Spleen (tissue), 11 donors: Measurements from ENCODE around the gene PRLH. TPM values are rescaled to one million over a fixed set of nuclear protein-coding genes. Genes with fewer than 3 reads are reported as not detected.

Experiments
- DNase-seq: peaks from one replicate; pipeline ENCODE4 v3.0.0-alpha.2; 2020
- H3K27ac ChIP-seq, 8 donors: fragments of 200-600 bp; sonication (generic) in 7 of 8; 1 replicate in 4 of 8; 2 replicates in 4 of 8; pipeline versions ENCODE4 v1.5.0 to v1.8.0; 2016 to 2021; ENCODE audit warnings: inconsistent platforms in 4 of 8, mild to moderate bottlenecking in 4 of 8, moderate library complexity in 1 of 8
- H3K27me3 ChIP-seq, 7 donors: fragments of 200-600 bp; sonication (generic) in 6 of 7; replicated peaks in 1 of 7; 1 replicate in 4 of 7; 2 replicates in 3 of 7; pipeline versions ENCODE4 v1.5.0 to v1.8.0; 2016 to 2021; ENCODE audit warnings: inconsistent platforms in 3 of 7, mild to moderate bottlenecking in 1 of 7
- H3K36me3 ChIP-seq, 6 donors: fragments of 200-600 bp; sonication (generic) in 5 of 6; 1 replicate in 4 of 6; 2 replicates in 2 of 6; pipeline versions ENCODE4 v1.5.0 to v1.8.0; 2016 to 2021; ENCODE audit warnings: inconsistent platforms in 2 of 6
- H3K4me1 ChIP-seq, 6 donors: fragments of 200-600 bp; sonication (generic) in 5 of 6; 1 replicate in 3 of 6; 2 replicates in 3 of 6; pipeline versions ENCODE4 v1.5.0 to v1.8.0; 2016 to 2021; ENCODE audit warnings: inconsistent platforms in 3 of 6
- H3K4me3 ChIP-seq, 8 donors: fragments of 200-600 bp; sonication (generic) in 7 of 8; 1 replicate in 4 of 8; 2 replicates in 4 of 8; pipeline versions ENCODE4 v1.5.0 to v1.8.0; 2016 to 2021; ENCODE audit warnings: inconsistent platforms in 4 of 8, mild to moderate bottlenecking in 4 of 8, moderate library complexity in 2 of 8
- H3K9me3 ChIP-seq, 8 donors: fragments of 200-600 bp; sonication (generic) in 7 of 8; 1 replicate in 4 of 8; 2 replicates in 4 of 8; pipeline versions ENCODE4 v1.5.0 to v1.8.0; 2016 to 2021; ENCODE audit warnings: inconsistent platforms in 4 of 8
- CTCF ChIP-seq, 11 experiments: fragments of 200-600 bp in 7 of 11; fragments of 450-650 bp in 4 of 11; sonication (generic) in 4 of 11; IDR thresholded peaks in 8 of 11; conservative IDR thresholded peaks in 3 of 11; 1 replicate in 7 of 11; 2 replicates in 4 of 11; pipeline versions ENCODE4 v1.4.0 to v1.8.0; 2016 to 2021; ENCODE audit warnings: antibody characterized with exemption in 11 of 11, inconsistent platforms in 4 of 11, mild to moderate bottlenecking in 1 of 11
- POLR2A ChIP-seq, 3 donors: fragments of 450-650 bp; IDR thresholded peaks; one replicate each; pipeline ENCODE4 v1.5.1; 2017; ENCODE audit warnings: antibody characterized with exemption in 3 of 3, mild to moderate bottlenecking in 1 of 3
- POLR2AphosphoS5 ChIP-seq, 3 donors: sonication (generic); formaldehyde crosslinking; IDR thresholded peaks; one replicate each; pipeline ENCODE4 v1.5.1; 2017; ENCODE audit warnings: antibody characterized with exemption in 3 of 3
- WGBS, 5 donors: extraction: QIAGEN DNeasy Blood & Tissue Kit in 3 of 5; methylation state at CpG; one replicate each; pipeline versions ENCODE4 v1.1.5 to v1.1.7; 2013 to 2018; 5-methylcytosine and 5-hydroxymethylcytosine counted together
- intact Hi-C: fragments of 100-400 bp; cut with DNase I; formaldehyde crosslinking; loops from one replicate; pipeline ENCODE4 v1.15.0; 2023; ENCODE audit warnings: low total_unique reads
- polyA plus RNA-seq, 3 donors: library from polyadenylated mRNA; stranded (reverse); fragments of 200-250 nt; gene quantifications; one replicate each; pipeline ENCODE4 v1.2.1, GENCODE V29; 2013
- total RNA-seq, 7 donors: library from RNA; depleted of rRNA in 3 of 7; stranded (reverse); fragments of >200 nt in 3 of 7; fragmentation: NEBNext Ultra II Directional in 4 of 7; extraction: Animal tissue kit (Norgen Biotek cat#: 25700) in 4 of 7; gene quantifications; one replicate each; pipeline versions ENCODE4 v1.1.0 to v1.2.1, GENCODE V29; 2016 to 2021
- donor health status: healthy with polysubstance abuse.
- donor health status: DM: no; HTN: no; CAD: no; lungs with moderate emphysema.
- donor health status: DM: no; HTN: no; CAD: no.
- donor health status: Bipolar disorder and iron deficiency.
- donor health status: healthy.
- donor health status: DM: no; HTN: no; CAD: no.
- donor health status: DM: yes; HTN: yes; CAD: no.

The PRLH gene
- total and polyA plus RNA-seq, 10 donors, result not detected

DNA sequence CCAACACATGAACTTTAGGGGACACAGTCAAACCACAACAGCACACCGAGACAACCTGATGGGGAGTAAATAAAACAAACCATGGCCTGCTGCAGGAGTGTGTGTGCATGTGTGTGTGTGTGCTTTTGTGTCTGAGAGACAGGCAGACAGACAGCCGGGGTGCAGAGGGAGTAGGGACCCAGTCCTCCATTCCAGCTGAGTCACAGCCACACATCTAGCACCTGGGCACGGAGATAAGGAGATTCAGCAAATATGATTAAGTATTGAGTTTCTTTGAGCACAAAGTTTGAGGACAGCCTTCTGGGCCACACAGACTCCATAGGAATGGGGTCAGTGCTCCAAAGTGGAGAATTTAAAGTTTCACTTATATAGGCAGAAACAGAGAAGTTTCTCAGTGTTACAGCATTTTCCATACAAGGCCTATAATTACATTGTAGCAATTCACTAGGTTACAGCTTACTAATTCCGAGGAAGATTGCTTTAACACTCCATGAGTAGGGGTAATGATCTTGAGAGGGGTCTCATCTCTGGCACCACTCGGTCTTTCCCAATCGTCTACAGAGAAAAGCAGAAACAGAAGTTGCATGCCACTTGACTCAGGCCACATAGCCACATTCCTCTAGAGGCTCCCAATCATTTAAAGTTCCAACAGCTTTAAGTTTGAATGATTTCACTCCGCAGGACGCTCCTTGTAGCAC lies 30.8 kb upstream of the PRLH start:
- Histone ChIP-seq H3K4me3 (no peak overlapping the region), H3K9me3 (no peaks in the 10 kb centered on the region), H3K4me1 (peaks cover 0 to 6% (median 1%) of the 10 kb centered on the region in 6 donors), H3K27ac (no peak overlapping the region), H3K27me3 (peaks cover 0 to 30% (median 0%) of the 10 kb centered on the region in 7 donors), H3K36me3 (no peaks in the 10 kb centered on the region)
- WGBS, 5 donors, result 81 to 89% (median 82%) methylated on average over 8 of the region's 8 CpGs
- DNase-seq, result peak; percentile 41
- intact Hi-C loops, result no loop called here
- no peak for TF ChIP-seq POLR2A (IDR thresholded peaks at IDR 0.05)
- no peak for TF ChIP-seq CTCF (IDR thresholded peaks at IDR 0.05 in 8 of 11, conservative IDR thresholded peaks at IDR 0.05 in 3 of 11)
- TF ChIP-seq POLR2AphosphoS5 (IDR thresholded peaks at IDR 0.05), result no peak

DNA sequence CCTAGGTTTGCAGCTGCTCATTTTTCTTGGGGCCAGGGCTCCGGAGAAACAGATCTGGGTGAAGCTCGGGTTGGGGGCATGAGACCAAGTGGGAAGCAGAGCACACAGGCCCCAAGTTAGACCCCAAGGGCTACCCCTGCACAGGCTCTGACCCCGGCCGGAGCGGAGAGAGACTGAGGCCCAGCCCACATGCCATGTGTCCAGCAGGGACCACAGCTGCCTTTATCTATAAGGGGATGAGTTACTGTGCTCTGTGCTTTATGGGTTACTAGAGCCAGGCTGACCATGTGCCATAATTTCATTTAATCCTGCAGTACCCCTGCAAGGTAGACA lies 30.3 kb upstream of the PRLH start:
- intact Hi-C loops, result no loop called here
- no peak for TF ChIP-seq POLR2AphosphoS5 (IDR thresholded peaks at IDR 0.05)
- TF ChIP-seq POLR2A (IDR thresholded peaks at IDR 0.05), result no peak
- no peak for TF ChIP-seq CTCF (IDR thresholded peaks at IDR 0.05 in 8 of 11, conservative IDR thresholded peaks at IDR 0.05 in 3 of 11)
- DNase-seq, result peak; percentile 22

GRCh38 chr2:237536617-237537016 lies 29.8 kb upstream of the PRLH start:
- intact Hi-C loops, result no loop called here
- Histone ChIP-seq H3K27ac (no peak overlapping the region), H3K9me3 (no peaks in the 10 kb centered on the region), H3K36me3 (no peaks in the 10 kb centered on the region), H3K4me1 (peaks cover 0 to 16% (median 3%) of the 10 kb centered on the region in 6 donors), H3K4me3 (no peak overlapping the region), H3K27me3 (peaks cover 0 to 30% (median 0%) of the 10 kb centered on the region in 7 donors)
- DNase-seq, result peak; percentile 62
- WGBS, 5 donors, result 83 to 96% (median 90%) methylated on average over 9 of the region's 9 CpGs
- TF ChIP-seq POLR2AphosphoS5 (IDR thresholded peaks at IDR 0.05) (no peak), POLR2A (IDR thresholded peaks at IDR 0.05) (no peak), CTCF (IDR thresholded peaks at IDR 0.05 in 8 of 11, conservative IDR thresholded peaks at IDR 0.05 in 3 of 11) (no peak)

More for the DNA sequence above, 30.3 kb upstream of the PRLH start:
- peaks cover 0 to 11% (median 3%) of the 10 kb centered on the region in 6 donors for H3K4me1 ChIP-seq
- no peak overlapping the region for H3K4me3 ChIP-seq
- no peaks in the 10 kb centered on the region for H3K9me3 ChIP-seq
- H3K27me3 ChIP-seq, result peaks cover 0 to 30% (median 0%) of the 10 kb centered on the region in 7 donors
- WGBS, 5 donors, result 76 to 100% (median 91%) methylated on average over 4 to 5 of the region's 5 CpGs
- no peak overlapping the region for H3K27ac ChIP-seq
- H3K36me3 ChIP-seq, result no peaks in the 10 kb centered on the region

DNA sequence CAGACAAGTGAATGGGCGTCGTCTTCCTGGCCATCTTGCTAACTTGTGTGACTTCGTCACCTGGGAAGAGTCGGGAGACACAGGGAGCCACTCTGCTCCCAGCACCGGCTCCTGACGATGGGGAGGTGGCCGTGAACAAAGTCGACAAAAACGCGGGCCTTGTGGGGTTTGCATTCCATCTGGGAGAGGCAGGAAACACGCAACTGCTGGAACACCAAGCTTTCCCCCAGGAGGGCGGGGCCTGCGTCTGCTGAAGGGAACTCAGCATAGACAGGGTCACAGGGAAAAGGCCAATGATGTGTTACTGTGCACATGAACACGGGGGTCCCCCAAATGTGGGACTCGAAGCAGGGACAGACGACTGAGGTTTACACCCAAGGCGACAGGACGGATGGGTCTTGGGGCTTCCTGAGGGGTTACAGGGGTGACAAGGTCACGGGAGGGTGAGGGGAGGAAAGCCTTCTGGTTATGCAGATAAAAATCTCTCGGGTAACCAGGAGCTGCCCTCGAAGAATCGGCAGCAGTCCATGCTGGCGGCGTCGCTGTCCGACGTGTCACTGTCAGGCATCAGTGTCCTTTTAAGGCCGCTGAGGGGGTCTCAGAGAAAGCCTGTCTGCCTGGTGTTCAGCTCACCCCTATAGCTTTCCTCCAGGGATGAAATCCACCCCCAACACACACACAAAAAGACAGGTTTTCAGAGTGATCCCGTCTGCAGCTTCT lies 28.2 kb upstream of the PRLH start:
- Histone ChIP-seq H3K4me1 (peaks cover 0 to 16% (median 3%) of the 10 kb centered on the region in 6 donors), H3K4me3 (no peak overlapping the region), H3K36me3 (no peaks in the 10 kb centered on the region), H3K27me3 (peaks cover 0 to 30% (median 0%) of the 10 kb centered on the region in 7 donors), H3K27ac (no peak overlapping the region), H3K9me3 (no peaks in the 10 kb centered on the region)
- WGBS, 5 donors, result 71 to 79% (median 75%) methylated on average over 28 to 29 of the region's 29 CpGs
- peak; percentile 69 for DNase-seq
- intact Hi-C loops, result no loop called here
- TF ChIP-seq CTCF (IDR thresholded peaks at IDR 0.05 in 8 of 11, conservative IDR thresholded peaks at IDR 0.05 in 3 of 11), result no peak
- TF ChIP-seq POLR2A (IDR thresholded peaks at IDR 0.05), result no peak
- TF ChIP-seq POLR2AphosphoS5 (IDR thresholded peaks at IDR 0.05), result no peak
